COR-L47 (cell line): ENCODE results near the gene ANKS4B.

Experiments
- DNase-seq: peaks from one replicate; lab custom pipeline; 2025; lab: John Stamatoyannopoulos, UW

Gene ANKS4B

DNA sequence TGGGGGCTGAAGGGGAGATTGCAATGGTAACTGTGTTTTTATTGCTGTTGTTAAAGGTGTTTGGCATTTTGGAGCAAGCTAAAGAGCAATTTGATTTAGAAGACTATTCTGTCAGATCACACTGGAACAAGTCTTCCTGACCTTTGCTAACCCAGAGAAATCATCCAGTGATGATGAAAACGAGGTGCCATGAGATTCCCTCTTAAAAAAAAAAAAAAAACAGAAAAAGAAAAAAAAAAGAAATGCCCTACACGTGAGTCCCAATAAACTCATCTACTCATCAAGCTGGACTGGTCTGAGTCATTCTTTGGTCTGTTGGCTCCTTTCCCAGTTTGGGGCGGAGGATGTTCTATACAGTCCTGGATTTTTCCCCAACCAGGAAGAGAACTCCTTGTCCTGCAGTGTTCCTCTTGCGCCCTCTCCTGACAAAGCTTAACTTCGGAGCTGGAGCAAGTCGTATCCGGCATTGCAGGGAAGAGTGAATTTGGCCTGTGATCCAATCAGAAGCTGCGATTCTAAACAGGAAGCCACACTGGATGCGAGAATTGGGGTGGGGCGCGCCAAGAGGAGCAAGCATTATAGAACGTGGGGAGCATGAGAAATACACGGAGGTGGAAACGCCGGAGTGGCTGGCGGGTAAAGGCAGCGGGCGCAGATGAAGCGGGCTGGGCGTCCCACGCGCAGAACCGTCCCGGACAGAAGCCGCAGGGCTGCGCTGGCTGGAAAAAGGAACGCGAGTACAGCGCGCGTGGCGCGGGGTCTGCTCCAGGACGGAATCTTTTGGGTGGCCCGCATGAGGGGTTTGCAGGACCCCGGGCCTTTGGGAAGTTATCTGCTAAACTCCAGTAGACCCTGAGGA lies 67.0 kb downstream of the ANKS4B start:
- peak; percentile 90 for DNase-seq

GRCh38 chr16:21301168-21301894 lies 67.8 kb downstream of the ANKS4B start:
- no peak for DNase-seq

DNA sequence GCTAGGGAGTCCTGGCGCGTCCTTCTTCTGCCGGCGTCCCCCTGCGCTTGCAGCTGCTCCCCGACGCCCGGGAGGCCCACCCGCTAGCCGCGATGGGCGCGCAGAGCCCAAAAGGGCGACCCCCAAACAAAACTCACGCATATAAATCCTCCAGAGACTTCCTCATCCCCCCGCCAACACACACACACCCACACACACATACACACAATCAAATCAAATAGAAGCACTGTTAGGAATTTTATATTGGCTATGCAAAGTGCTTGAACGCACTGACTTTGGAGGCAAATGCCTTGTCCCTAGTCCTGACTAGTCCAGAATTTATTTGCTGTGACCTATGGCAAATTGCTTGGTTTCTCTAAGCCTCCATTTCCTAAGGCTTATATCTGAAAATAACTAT lies 68.4 kb downstream of the ANKS4B start:
- DNase-seq: no peak

DNA sequence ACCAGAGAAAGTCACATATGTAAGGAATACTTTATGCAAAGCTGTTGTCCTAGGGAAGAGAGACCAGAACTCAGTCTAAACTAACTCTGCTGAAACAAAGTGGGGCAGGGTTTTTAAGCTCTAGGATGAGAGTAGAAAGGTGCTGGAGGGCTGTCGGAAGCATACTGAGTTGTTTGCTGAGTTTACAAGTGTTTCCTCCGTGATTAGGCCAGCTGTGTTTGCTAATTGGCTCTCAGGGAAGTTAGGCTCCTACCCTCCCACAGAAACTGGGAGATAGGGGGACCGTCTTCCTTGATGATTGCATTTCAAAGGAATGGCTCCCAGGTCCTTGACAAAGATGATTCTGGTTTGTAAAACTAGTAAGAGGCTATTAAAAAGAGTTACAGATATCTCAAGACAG lies 69.0 kb downstream of the ANKS4B start:
- no peak for DNase-seq

DNA sequence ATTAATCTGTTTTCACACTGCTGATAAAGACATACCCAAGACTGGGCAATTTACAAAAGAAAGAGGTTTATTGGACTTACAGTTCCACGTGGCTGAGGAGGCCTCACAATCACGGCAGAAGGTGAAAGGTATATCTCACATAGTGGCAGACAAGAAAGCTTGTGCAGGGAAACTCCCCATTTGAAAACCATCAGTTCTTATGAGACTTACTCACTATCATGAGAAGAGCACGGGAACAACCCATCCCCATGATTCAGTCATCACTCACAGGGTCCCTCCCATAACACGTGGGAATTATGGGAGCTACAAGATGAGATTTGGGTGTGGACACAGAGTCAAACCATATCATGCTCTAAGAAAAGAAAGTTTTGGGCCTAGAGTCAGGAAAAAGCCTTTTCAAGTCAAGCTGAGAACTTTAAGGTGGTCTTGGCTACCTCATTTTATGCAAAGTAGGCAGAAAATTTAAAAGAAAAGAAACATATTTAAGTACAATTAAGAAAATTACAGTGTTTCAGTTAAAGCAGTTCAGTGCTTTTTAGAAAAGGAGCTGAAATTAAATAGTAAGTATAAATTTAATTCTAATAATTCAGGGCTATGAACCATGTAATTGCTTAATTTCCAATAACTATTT lies 69.5 kb downstream of the ANKS4B start:
- DNase-seq: no peak
